CD4-positive, alpha-beta T cell treated with Interleukin-1 beta for 1 hour (primary cell): ENCODE measurements around the gene CRYBB2.
"Not testable (repeated sequence)": the region's sequence is repeated elsewhere in the genome, so short reads cannot be mapped to it uniquely, and the experiment has no call there.

Experiments used
- DNase-seq, 2 donors: peaks; one replicate each; pipeline ENCODE4 v3.0.0-alpha.2; 2020 to 2022

The CRYBB2 gene

GRCh38 chr22:25219211-25219689 lies at the start of gene CRYBB2:
CRYBB2 (plus strand) TSS chr22:25219639; CDS start chr22:25221430, 1,791 bp downstream.
- DNase-seq, result no peak

- no peak for DNase-seq
Measured at GRCh38 chr22:25170426-25170980, 48.9 kb upstream of the CRYBB2 start.

GRCh38 chr22:25172153-25172552 lies 47.3 kb upstream of the CRYBB2 start:
- peak; percentile 22 to 33 for DNase-seq

- no peak for DNase-seq
Measured at GRCh38 chr22:25174156-25174887, 45.1 kb upstream of the CRYBB2 start.

DNA sequence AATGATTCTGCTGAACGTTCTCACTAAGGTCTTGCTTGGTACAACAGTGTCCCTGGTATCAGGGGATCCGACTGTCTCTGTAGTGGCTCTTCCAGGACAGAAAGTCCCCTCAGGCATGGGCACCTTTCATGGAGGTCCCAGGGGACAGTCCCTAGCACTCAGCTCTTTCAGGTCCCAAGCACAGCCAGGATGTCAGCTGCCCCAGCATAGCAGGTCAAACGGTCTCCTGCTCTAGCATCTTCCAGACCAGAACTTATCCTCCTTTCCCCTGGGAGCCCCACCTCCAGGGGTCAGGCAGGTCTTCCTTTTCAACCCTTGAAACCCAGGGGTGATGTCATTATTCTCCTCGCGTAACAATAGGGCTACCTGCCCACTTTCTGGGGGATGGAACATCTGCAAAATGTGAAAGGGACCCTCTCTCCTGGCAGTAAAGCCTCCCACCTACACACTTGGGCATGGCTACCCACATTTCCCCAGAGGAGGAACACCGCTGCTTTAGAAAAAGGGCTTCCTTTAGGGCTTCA lies 44.5 kb upstream of the CRYBB2 start:
- DNase-seq, result no peak

GRCh38 chr22:25176175-25176574 lies 43.3 kb upstream of the CRYBB2 start:
- no peak for DNase-seq

GRCh38 chr22:25176799-25177198 lies 42.6 kb upstream of the CRYBB2 start:
- no peak for DNase-seq

DNA sequence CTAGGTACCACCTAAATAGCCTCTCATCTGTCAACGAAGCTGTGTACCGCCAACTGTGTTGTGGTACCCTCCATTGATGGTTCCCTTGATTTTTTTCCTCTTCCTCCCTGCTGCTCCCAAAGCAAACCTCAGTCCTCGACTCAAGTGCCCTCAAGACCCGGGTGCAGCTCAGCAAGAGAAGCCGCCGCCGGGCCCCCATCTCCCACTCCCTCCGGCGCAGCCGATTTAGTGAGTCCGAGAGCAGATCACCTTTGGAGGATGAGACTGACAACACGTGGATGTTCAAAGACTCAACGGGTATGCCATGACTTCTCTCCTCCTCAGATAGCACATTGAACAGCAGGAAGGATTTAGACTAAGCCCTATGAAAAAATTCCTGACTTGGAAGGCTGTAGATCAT lies 42.2 kb upstream of the CRYBB2 start:
- DNase-seq, result no peak

DNA sequence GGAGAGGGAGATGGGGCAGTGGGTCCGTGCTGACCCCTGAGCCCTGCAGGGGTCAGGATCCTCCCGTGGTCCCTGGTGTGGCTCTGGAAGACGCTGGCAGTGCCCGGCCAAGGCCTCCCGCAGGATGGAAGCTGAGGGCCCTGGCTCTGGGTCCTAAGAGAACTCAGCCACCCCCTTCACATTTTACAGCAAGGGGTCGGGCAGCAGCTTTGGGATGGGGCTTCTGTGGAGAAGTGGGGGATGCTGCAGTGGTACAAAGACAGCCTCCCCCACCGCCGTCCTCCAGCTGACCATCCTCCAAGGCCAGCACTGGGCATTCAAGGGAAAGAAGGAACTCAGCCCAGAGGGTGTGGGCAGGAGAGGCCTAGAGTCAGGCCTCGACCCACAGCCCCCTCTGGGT lies 41.5 kb upstream of the CRYBB2 start:
- DNase-seq, result no peak

- DNase-seq, result not testable (repeated sequence)
Measured at GRCh38 chr22:25178348-25178747, 41.1 kb upstream of the CRYBB2 start.

DNA sequence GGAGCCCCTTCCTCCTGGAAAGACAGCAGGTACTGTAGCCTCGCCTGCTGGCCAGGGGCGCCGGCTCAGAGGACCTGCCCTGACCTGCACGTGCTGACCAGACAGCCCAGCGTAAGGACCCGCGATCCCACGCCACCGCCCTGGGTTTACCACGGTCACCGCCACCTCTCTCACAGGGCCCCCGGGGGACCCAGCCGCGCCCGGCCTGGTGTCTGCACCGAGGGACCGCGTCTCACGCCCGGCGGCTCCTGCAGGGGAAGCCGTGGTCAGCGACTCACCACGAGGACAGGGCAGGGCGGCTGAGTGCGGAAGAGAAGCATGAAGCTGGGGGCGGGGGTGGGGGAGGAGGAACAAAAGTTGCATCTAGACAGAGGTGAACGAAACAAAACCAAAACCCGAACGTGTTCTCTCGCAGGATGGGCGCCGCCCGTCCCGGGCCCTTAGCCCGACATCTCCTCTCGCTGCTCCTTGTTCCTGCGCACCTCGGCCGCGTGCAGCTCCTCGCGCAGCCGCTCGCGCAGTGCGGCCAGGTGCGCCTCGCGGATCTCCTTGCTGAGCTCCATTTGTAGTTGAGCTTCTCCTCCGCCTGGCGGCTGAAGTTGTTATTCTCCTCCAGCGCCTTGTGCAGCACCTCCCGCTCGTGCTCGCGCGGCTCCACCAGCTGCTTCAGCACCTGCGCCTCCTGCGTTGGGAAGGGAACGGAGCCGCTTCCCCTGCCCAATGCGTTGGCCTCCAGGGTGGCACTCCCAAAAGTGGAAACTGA lies 40.4 kb upstream of the CRYBB2 start:
- not testable (repeated sequence) for DNase-seq

GRCh38 chr22:25182131-25183110 lies 37.0 kb upstream of the CRYBB2 start:
- DNase-seq, result no peak

DNA sequence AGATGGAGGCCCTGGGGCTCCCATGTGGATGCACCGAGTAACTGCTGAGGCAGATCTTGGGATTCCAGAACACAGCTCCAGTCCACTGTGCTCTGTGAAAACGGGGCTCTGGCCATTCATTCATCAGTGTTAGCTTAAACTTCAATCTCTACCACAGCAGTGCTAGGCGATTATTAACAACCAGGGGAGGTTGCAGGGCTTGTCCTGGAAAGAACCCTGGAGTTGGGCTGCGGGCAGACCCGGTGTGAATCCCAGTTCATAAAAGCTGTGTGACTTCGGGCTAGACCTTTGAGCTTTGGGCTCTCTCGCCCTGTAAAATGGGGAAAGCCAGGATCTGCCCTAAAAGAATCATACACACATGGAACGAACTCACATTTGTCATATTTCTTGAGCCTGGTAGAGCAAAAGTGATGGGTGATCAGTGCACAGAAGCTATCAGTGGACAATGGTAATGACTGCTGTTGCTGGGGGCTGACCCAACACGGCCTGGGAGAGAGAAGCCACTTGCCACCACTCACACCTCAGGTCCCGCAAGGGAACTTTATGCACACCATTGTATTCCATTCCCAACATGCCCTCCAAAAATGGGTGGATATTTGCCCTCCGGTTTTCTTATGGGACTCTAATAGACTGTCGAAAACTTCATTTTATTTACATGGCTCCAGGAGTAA lies 35.4 kb upstream of the CRYBB2 start:
- no peak for DNase-seq

DNA sequence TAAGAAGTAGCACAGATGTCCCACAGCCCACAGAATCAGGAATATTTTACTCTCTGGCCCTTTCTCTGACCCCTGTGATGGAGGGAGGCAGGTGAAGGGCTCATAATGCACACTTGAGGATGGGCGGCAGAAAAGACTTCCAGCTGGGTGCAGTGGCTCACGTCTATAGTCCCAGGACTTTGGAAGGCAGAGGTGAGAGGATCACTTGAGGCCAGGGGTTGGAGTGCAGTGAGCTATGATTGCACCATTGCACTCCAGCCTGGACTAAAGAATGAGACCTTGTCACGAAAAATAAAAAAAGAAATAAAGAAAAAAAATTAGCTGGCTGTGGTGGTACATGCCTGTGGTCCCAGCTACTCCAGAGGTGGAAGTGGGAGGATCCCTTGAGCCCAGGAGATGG lies 33.3 kb upstream of the CRYBB2 start:
- DNase-seq, result no peak

GRCh38 chr22:25187469-25187868 lies 32.0 kb upstream of the CRYBB2 start:
- DNase-seq, result no peak

- DNase-seq, result no peak
Measured at GRCh38 chr22:25192406-25192805, 27.0 kb upstream of the CRYBB2 start.

- DNase-seq, result no peak
Measured at GRCh38 chr22:25193130-25193529, 26.3 kb upstream of the CRYBB2 start.

DNA sequence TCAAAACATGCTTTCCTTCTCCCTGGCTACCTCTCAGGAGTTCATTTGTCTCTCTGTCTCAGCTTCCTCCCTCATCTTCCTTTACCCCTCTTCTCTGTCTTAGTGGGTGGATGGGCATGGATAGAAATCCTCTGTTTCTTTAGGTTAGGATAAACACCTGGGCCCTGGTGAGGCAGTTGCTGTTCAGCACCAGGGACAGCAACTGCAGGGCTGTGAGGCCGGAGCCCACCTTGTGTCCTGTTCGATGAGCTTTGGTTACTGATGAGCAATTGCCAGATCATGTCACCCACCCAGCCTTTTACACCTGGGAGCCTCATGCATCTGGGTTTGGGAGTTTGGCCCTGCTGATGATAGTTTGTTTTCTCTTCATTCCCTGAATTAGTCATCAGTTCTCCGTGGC lies 25.9 kb upstream of the CRYBB2 start:
- DNase-seq, result no peak

DNA sequence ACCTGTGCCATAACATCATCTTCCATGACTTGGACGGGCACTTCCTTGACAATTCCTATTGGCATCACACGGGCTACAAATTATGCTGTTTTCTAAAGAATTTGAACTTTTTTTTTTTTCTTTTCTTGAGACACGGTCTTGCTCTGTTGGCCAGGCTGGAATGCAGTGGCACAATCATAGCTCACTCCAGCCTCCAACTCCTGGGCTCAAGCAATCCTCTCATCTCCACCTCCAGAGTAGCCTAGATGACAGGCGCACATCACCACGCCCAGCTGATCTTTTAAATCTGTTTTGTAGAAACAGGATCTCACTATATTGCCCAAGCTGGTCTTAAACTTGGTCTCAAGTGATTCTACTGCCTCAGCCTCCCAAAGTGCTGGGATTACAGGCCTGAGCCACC lies 23.1 kb upstream of the CRYBB2 start:
- DNase-seq, result no peak

DNA sequence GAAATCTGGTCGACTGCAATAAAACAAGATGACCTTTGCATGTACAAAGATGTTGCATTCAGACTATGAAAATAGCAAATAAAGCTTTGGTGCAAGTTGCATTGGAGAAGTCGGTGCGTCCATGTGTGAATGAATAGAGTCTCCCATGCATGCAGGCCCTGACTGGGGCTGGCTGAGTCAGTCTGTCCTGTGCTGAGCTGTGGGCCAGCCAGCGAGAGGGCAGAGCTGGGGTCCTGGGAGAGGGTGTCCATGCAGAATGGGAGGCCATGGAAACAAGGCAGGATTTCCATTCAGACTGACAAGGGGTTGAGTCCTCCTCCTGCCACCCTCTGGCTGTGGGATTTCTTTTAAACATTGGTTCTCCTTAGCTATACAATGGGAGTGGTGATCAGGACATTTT lies 22.1 kb upstream of the CRYBB2 start:
- DNase-seq, result no peak

- no peak for DNase-seq
Measured at GRCh38 chr22:25199731-25200520, 19.5 kb upstream of the CRYBB2 start, which contains the start of gene CRYBB3. CRYBB3 (plus strand) TSS chr22:25199858; CDS start chr22:25201397, 1,539 bp downstream.
